HCT116 (cell line): ENCODE data around the gene TCP11. TPM values are rescaled to one million over a fixed set of nuclear protein-coding genes. Genes with fewer than 3 reads are reported as not detected.

Experiments
- ATAC-seq: fragments of 200-7000 bp; cut with Tn5 transposase; 2 replicates; pipeline ENCODE4 v1.9.1; 2020; ENCODE audit warnings: mild to moderate bottlenecking, moderate library complexity
- BruUV-seq: library from RNA; stranded (reverse); fragments of 400-500 nt; replicated peaks from 2 replicates; lab custom pipeline; 2021; lab: Mats Ljungman, UMichigan
- CTCF ChIA-PET: fragments of 300-600 bp; sonication (Branson Sonifier 250); formaldehyde crosslinking; loops from one replicate; lab custom pipeline; 2021; ENCODE audit warnings: antibody characterized with exemption; lab: Charles Lee
- POLR2A ChIA-PET: fragments of 300-600, 350-600 bp; sonication (Branson Sonifier 250); formaldehyde crosslinking; loops from one replicate; lab custom pipeline; 2021; ENCODE audit warnings: antibody characterized with exemption; lab: Charles Lee
- RAD21 ChIA-PET, 2 experiments: fragments of 300-600 bp; sonication (Branson Sonifier 250); formaldehyde crosslinking; loops; one replicate each; lab custom pipeline; 2023; ENCODE audit warnings: low total read pairs in 2 of 2; ENCODE audit not compliant: uncharacterized antibody in 2 of 2, unreplicated experiment in 2 of 2, low non-redundant PET in 1 of 2; lab: Charles Lee
- DNase-seq: peaks from one replicate; pipeline ENCODE4 v3.0.0-alpha.2; 2010; ENCODE audit warnings: low read depth, low spot score
- H2AFZ ChIP-seq: fragments of 200-600 bp; shearing (Covaris generic), sonication (generic); 2 replicates; pipeline ENCODE4 v1.6.1; 2017; ENCODE audit warnings: low read depth, mixed run types, mixed read lengths, antibody characterized with exemption, low read length; ENCODE audit not compliant: poor library complexity, severe bottlenecking
- H3K27ac ChIP-seq: 2 replicates; pipeline ENCODE4 v1.5.1; 2012; ENCODE audit warnings: low read depth, low read length
- H3K27me3 ChIP-seq: fragments of 200-600 bp; sonication (generic); 2 replicates; pipeline ENCODE4 v1.6.1; 2016; ENCODE audit warnings: mixed run types, low read length, mixed read lengths; ENCODE audit not compliant: insufficient read depth
- H3K36me3 ChIP-seq, 2 experiments: fragments of 200-500 bp in 1 of 2; fragments of 200-600 bp in 1 of 2; sonication (Bioruptor generic) in 1 of 2; sonication (generic) in 1 of 2; 2 replicates each; pipeline versions ENCODE4 v1.5.1 to v1.6.1; 2014 to 2016; ENCODE audit warnings: low read length in 2 of 2, inconsistent platforms in 1 of 2, mixed read lengths in 1 of 2, mixed run types in 1 of 2; ENCODE audit not compliant: insufficient read depth in 2 of 2, control insufficient read depth in 1 of 2
- H3K4me1 ChIP-seq, 2 experiments: fragments of 200-600 bp in 1 of 2; sonication (generic) in 1 of 2; 2 replicates each; pipeline versions ENCODE4 v1.5.1 to v1.6.1; 2012 to 2017; ENCODE audit warnings: low read length in 2 of 2, inconsistent platforms in 1 of 2, mild to moderate bottlenecking in 1 of 2, mixed read lengths in 1 of 2, mixed run types in 1 of 2, moderate library complexity in 1 of 2; ENCODE audit not compliant: insufficient read depth in 2 of 2, control insufficient read depth in 1 of 2
- H3K4me2 ChIP-seq: fragments of 200-600 bp; sonication (generic); 2 replicates; pipeline ENCODE4 v1.6.1; 2017; ENCODE audit warnings: mixed run types, low read length, mixed read lengths
- H3K4me3 ChIP-seq, 2 experiments: fragments of 200-600 bp in 1 of 2; sonication (generic) in 1 of 2; replicated peaks in 1 of 2; 2 replicates each; pipeline ENCODE4 v1.5.1; 2011 to 2016; ENCODE audit warnings: low read length in 2 of 2, control low read depth in 1 of 2, low read depth in 1 of 2, mild to moderate bottlenecking in 1 of 2, mixed read lengths in 1 of 2, mixed run types in 1 of 2
- H3K79me2 ChIP-seq: fragments of 200-600 bp; sonication (generic); 2 replicates; pipeline ENCODE4 v1.6.1; 2017; ENCODE audit warnings: mild to moderate bottlenecking, mixed run types, low read length, moderate library complexity, mixed read lengths; ENCODE audit not compliant: insufficient read depth
- H3K9ac ChIP-seq: fragments of 200-600 bp; sonication (generic); 2 replicates; pipeline ENCODE4 v1.6.1; 2016; ENCODE audit warnings: low read length, mixed read lengths
- H3K9me2 ChIP-seq: fragments of 200-600 bp; sonication (generic), shearing (Covaris generic); 2 replicates; pipeline ENCODE4 v1.6.1; 2017; ENCODE audit warnings: mixed run types, mild to moderate bottlenecking, moderate library complexity; ENCODE audit not compliant: insufficient read depth
- H3K9me3 ChIP-seq, 2 experiments: fragments of 200-500 bp in 1 of 2; fragments of 200-600 bp in 1 of 2; sonication (Bioruptor generic) in 1 of 2; sonication (generic) in 1 of 2; 2 replicates each; pipeline ENCODE4 v1.6.1; 2014 to 2017; ENCODE audit warnings: low read length in 2 of 2, mixed read lengths in 2 of 2, inconsistent platforms in 1 of 2, low read depth in 1 of 2, mild to moderate bottlenecking in 1 of 2, mixed run types in 1 of 2, moderate library complexity in 1 of 2; ENCODE audit not compliant: control insufficient read depth in 1 of 2, insufficient read depth in 1 of 2
- H4K20me1 ChIP-seq: fragments of 200-600 bp; sonication (generic), shearing (Covaris generic); 2 replicates; pipeline ENCODE4 v1.6.1; 2017; ENCODE audit warnings: mixed run types, mild to moderate bottlenecking, moderate library complexity; ENCODE audit not compliant: insufficient read depth
- ATF3 ChIP-seq: IDR thresholded peaks from 2 replicates; pipeline ENCODE4 v1.6.1; 2012
- CBX3 ChIP-seq: IDR thresholded peaks from 2 replicates; pipeline ENCODE4 v1.6.1; 2012; ENCODE audit warnings: low read depth
- CEBPB ChIP-seq: IDR thresholded peaks from 2 replicates; pipeline ENCODE4 v1.6.1; 2012; ENCODE audit warnings: low read depth
- CTCF ChIP-seq, 3 experiments: fragments of 200-600 bp in 1 of 3; sonication (generic) in 1 of 3; IDR thresholded peaks in 2 of 3; conservative IDR thresholded peaks in 1 of 3; 2 replicates each; pipeline ENCODE4 v1.5.1; 2012 to 2017; ENCODE audit warnings: low read depth in 2 of 3, low read length in 2 of 3, antibody characterized with exemption in 1 of 3, borderline replicate concordance in 1 of 3, control low read depth in 1 of 3, mild to moderate bottlenecking in 1 of 3, mixed read lengths in 1 of 3, mixed run types in 1 of 3, moderate library complexity in 1 of 3; ENCODE audit not compliant: insufficient read depth in 1 of 3
- EZH2phosphoT487 ChIP-seq: fragments of 200-600 bp; IDR thresholded peaks from 2 replicates; pipeline ENCODE4 v1.6.1; 2018; ENCODE audit warnings: antibody characterized with exemption, borderline replicate concordance
- FOSL1 ChIP-seq: IDR thresholded peaks from 2 replicates; pipeline ENCODE4 v1.6.1; 2012; ENCODE audit warnings: low read depth
- JUND ChIP-seq: IDR thresholded peaks from 2 replicates; pipeline ENCODE4 v1.6.1; 2012
- POLR2A ChIP-seq: IDR thresholded peaks from 2 replicates; pipeline ENCODE4 v1.7.0; 2011; ENCODE audit warnings: borderline replicate concordance; ENCODE audit not compliant: insufficient read depth, insufficient read length; ENCODE audit errors: extremely low read depth
- RAD21 ChIP-seq: IDR thresholded peaks from 2 replicates; pipeline ENCODE4 v1.6.1; 2012; ENCODE audit warnings: low read depth, mild to moderate bottlenecking
- REST ChIP-seq: IDR thresholded peaks from 2 replicates; pipeline ENCODE4 v1.6.1; 2012; ENCODE audit warnings: low read depth
- SP1 ChIP-seq: IDR thresholded peaks from 2 replicates; pipeline ENCODE4 v1.6.1; 2012; ENCODE audit warnings: low read depth
- SRF ChIP-seq: IDR thresholded peaks from 2 replicates; pipeline ENCODE4 v1.6.1; 2012; ENCODE audit warnings: low read depth
- YY1 ChIP-seq: IDR thresholded peaks from 2 replicates; pipeline ENCODE4 v1.6.1; 2011; ENCODE audit warnings: low read length, low read depth, moderate library complexity, mild to moderate bottlenecking; ENCODE audit not compliant: insufficient replicate concordance; ENCODE audit errors: extremely low read depth
- ZBTB33 ChIP-seq: IDR thresholded peaks from 2 replicates; pipeline ENCODE4 v1.6.1; 2011; ENCODE audit warnings: mild to moderate bottlenecking, low read length, moderate library complexity; ENCODE audit not compliant: insufficient replicate concordance; ENCODE audit errors: extremely low read depth
- ZNF274 ChIP-seq: fragments of 200-500 bp; sonication (Bioruptor generic); IDR thresholded peaks from 2 replicates; pipeline ENCODE4 v1.6.1; 2014; ENCODE audit warnings: mild to moderate bottlenecking, low read depth, low read length, inconsistent platforms
- intact Hi-C: fragments of 100-400 bp; cut with micrococcal nuclease; formaldehyde crosslinking; loops from 2 replicates; pipeline ENCODE4 v1.10.0; 2022
- total RNA-seq: library from RNA; stranded (reverse); gene quantifications from one replicate; pipeline ENCODE4 v1.2.1, GENCODE V29; 2021; ENCODE audit not compliant: unreplicated experiment

Gene TCP11
- total RNA-seq, 1 experiment from 2014 or later: not detected

GRCh38 chr6:35177596-35177995, 36.5 kb upstream of the TCP11 start:
- ATAC-seq: no peak
- no peak overlapping the region for H3K4me2 ChIP-seq
- H3K27me3 ChIP-seq: no peaks in the 10 kb centered on the region
- H3K79me2 ChIP-seq: no peaks in the 10 kb centered on the region
- H2AFZ ChIP-seq: peak overlapping the region; percentile 8
- H3K36me3 ChIP-seq: no peaks in the 10 kb centered on the region
- POLR2A ChIA-PET: no interaction called here
- H3K4me1 ChIP-seq: peaks cover 11 to 29% of the 10 kb centered on the region in 2 experiments
- intact Hi-C loops: no loop called here
- TF ChIP-seq RAD21 (no peak), CBX3 (no peak), JUND (no peak), POLR2A (no peak), ATF3 (no peak), YY1 (no peak), CTCF (IDR thresholded peaks at IDR 0.05 in 2 of 3, conservative IDR thresholded peaks at IDR 0.05 in 1 of 3; ENCODE audit: borderline replicate concordance in 1 of 3, insufficient read depth in 1 of 3, low read depth in 2 of 3, low read length in 2 of 3) (no peak), SP1 (no peak), REST (no peak), ZNF274 (no peak), ZBTB33 (no peak), FOSL1 (no peak), CEBPB (no peak), EZH2phosphoT487 (no peak), SRF (no peak)
- no TSS peak for BruUV-seq
- no peaks in the 10 kb centered on the region for H3K9me3 ChIP-seq
- CTCF ChIA-PET: no interaction called here
- no peak for DNase-seq
- RAD21 ChIA-PET: no interaction called here
- no peak overlapping the region for H3K4me3 ChIP-seq
- no peak overlapping the region for H3K9ac ChIP-seq
- no peak overlapping the region for H3K27ac ChIP-seq
- H4K20me1 ChIP-seq: no peaks in the 10 kb centered on the region
- H3K9me2 ChIP-seq: no peaks in the 10 kb centered on the region
